Measurements from ENCODE around the gene CORO1C.

The CORO1C gene

GRCh38 chr12:108717243-108717642 is 14.1 kb downstream of the CORO1C start:
- no peak overlapping the region for H3K4me3 Mint-ChIP-seq
- peaks cover 41% of the 10 kb centered on the region for H3K4me1 Mint-ChIP-seq
- no peaks in the 10 kb centered on the region for H3K27me3 Mint-ChIP-seq (ENCODE audit: low read depth, poor library complexity)
- peak overlapping the region; percentile 25 for H3K27ac Mint-ChIP-seq
- no peak for DNase-seq
- TF ChIP-seq CTCF (IDR thresholded peaks at IDR 0.05), result no peak
- H3K36me3 Mint-ChIP-seq (ENCODE audit: low read depth), result peaks cover 24% of the 10 kb centered on the region
- no peaks in the 10 kb centered on the region for H3K9me3 Mint-ChIP-seq

GRCh38 chr12:108714866-108715265 is 16.5 kb downstream of the CORO1C start:
- H3K4me1 Mint-ChIP-seq, result peaks cover 35% of the 10 kb centered on the region

GRCh38 chr12:108713471-108713870 is 17.8 kb downstream of the CORO1C start:
- Mint-ChIP-seq H3K4me1 (peaks cover 28% of the 10 kb centered on the region), H3K27ac (no peak overlapping the region), H3K27me3 (ENCODE audit: low read depth, poor library complexity) (no peaks in the 10 kb centered on the region), H3K4me3 (no peak overlapping the region), H3K36me3 (ENCODE audit: low read depth) (peaks cover 15% of the 10 kb centered on the region), H3K9me3 (no peaks in the 10 kb centered on the region)
- no peak for TF ChIP-seq CTCF (IDR thresholded peaks at IDR 0.05)
- no peak for DNase-seq

More at GRCh38 chr12:108714866-108715265, 16.5 kb downstream of the CORO1C start:
- TF ChIP-seq CTCF (IDR thresholded peaks at IDR 0.05), result no peak
- no peak overlapping the region for H3K27ac Mint-ChIP-seq
- H3K4me3 Mint-ChIP-seq, result peak overlapping the region; percentile 24
- peaks cover 24% of the 10 kb centered on the region for H3K36me3 Mint-ChIP-seq (ENCODE audit: low read depth)
- H3K27me3 Mint-ChIP-seq (ENCODE audit: low read depth, poor library complexity), result no peaks in the 10 kb centered on the region
- DNase-seq, result no peak
- no peaks in the 10 kb centered on the region for H3K9me3 Mint-ChIP-seq

GRCh38 chr12:108712925-108713203 is 18.5 kb downstream of the CORO1C start:
- DNase-seq, result no peak
- Mint-ChIP-seq H3K36me3 (ENCODE audit: low read depth) (peaks cover 17% of the 10 kb centered on the region), H3K27me3 (ENCODE audit: low read depth, poor library complexity) (no peaks in the 10 kb centered on the region), H3K4me1 (peaks cover 28% of the 10 kb centered on the region), H3K4me3 (no peak overlapping the region), H3K27ac (no peak overlapping the region), H3K9me3 (no peaks in the 10 kb centered on the region)
- no peak for TF ChIP-seq CTCF (IDR thresholded peaks at IDR 0.05)

GRCh38 chr12:108712165-108712924 is 19.0 kb downstream of the CORO1C start:
- Mint-ChIP-seq H3K27me3 (ENCODE audit: low read depth, poor library complexity) (no peaks in the 10 kb centered on the region), H3K4me3 (no peak overlapping the region), H3K9me3 (no peaks in the 10 kb centered on the region), H3K4me1 (peaks cover 28% of the 10 kb centered on the region), H3K36me3 (ENCODE audit: low read depth) (peaks cover 20% of the 10 kb centered on the region), H3K27ac (no peak overlapping the region)
- no peak for TF ChIP-seq CTCF (IDR thresholded peaks at IDR 0.05)
- no peak for DNase-seq

GRCh38 chr12:108711489-108712164 is 19.7 kb downstream of the CORO1C start:
- no peak for TF ChIP-seq CTCF (IDR thresholded peaks at IDR 0.05)
- Mint-ChIP-seq H3K9me3 (no peaks in the 10 kb centered on the region), H3K4me1 (peaks cover 28% of the 10 kb centered on the region), H3K27me3 (ENCODE audit: low read depth, poor library complexity) (no peaks in the 10 kb centered on the region), H3K36me3 (ENCODE audit: low read depth) (peaks cover 20% of the 10 kb centered on the region), H3K27ac (no peak overlapping the region), H3K4me3 (no peak overlapping the region)
- DNase-seq, result no peak

All from nephron progenitor cell (in vitro differentiated cells).